GM18861 (cell line): ENCODE measurements around the gene ANO8.
"Not testable (repeated sequence)": the region's sequence is repeated elsewhere in the genome, so short reads cannot be mapped to it uniquely, and the experiment has no call there.

Experiments used
- ATAC-seq: cut with Tn5 transposase; IDR thresholded peaks from one replicate; pipeline ENCODE4 v1.9.1; 2021; ENCODE audit not compliant: unreplicated experiment

The ANO8 gene

GRCh38 chr19:17292301-17293074 lies 42.2 kb downstream of the ANO8 start:
- peak; percentile 61 for ATAC-seq

- no peak for ATAC-seq
These were observed 45.2 kb downstream of the ANO8 start for GRCh38 chr19:17289489-17289888.

GRCh38 chr19:17286752-17287151 lies 47.9 kb downstream of the ANO8 start:
- ATAC-seq = no peak

- no peak for ATAC-seq
These were observed 48.4 kb downstream of the ANO8 start for GRCh38 chr19:17286263-17286662.

- no peak for ATAC-seq
These were observed 49.1 kb downstream of the ANO8 start for GRCh38 chr19:17285415-17286135.

GRCh38 chr19:17283504-17283996 lies 51.1 kb downstream of the ANO8 start:
- no peak for ATAC-seq

- peak; percentile 54 for ATAC-seq
These were observed 52.0 kb downstream of the ANO8 start for GRCh38 chr19:17282488-17283125.

GRCh38 chr19:17281391-17282304 lies 53.0 kb downstream of the ANO8 start, which contains the start of gene ANKLE1:
ANKLE1 (plus strand) TSS chr19:17281901; CDS start chr19:17281921, 20 bp downstream.
- ATAC-seq = no peak

GRCh38 chr19:17279436-17279835 lies 55.2 kb downstream of the ANO8 start:
- no peak for ATAC-seq

GRCh38 chr19:17275441-17276175 lies 59.0 kb downstream of the ANO8 start:
- ATAC-seq = no peak

GRCh38 chr19:17274892-17275291 lies 59.8 kb downstream of the ANO8 start:
- not testable (repeated sequence) for ATAC-seq
